Measurements from ENCODE around the gene PEF1.

DNA sequence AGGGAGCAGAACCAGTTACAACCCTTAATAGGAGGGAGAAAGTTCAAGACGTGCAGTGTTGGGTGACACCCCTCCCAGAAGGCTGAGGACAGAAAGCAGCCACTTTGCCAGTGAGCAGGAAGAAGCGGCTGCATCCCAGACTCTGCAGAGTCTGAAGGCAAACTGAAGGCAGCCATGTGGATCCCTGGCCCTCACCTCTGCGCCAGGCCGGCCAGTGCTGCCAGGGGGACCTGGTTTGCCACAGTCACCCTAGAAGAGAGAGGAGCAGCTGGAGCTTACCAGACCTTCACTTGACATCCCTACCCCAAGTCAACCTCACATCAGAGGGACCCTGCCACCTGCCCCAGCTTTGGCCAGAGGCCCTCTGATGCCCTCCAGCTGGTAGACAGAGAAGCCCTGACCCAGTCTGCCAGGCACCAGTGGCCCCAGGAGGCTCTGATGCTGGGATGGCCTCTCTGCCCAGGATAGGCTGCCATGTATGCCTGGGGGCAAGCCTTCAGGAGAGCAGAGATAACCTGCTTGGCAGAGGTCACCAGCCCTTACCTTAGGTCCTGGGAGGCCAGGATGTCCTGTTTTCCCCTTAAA lies 16.3 kb upstream of the PEF1 start:
- TF ChIP-seq RARB (CRISPR knock-in tag; IDR thresholded peaks at IDR 0.05) (no peak), PPARA (CRISPR knock-in tag; IDR thresholded peaks at IDR 0.05; ENCODE audit: borderline replicate concordance) (no peak), ZNF8 (CRISPR knock-in tag; IDR thresholded peaks at IDR 0.05) (no peak), TOX (CRISPR knock-in tag; IDR thresholded peaks at IDR 0.05; ENCODE audit: borderline replicate concordance) (no peak), OSR1 (CRISPR knock-in tag; IDR thresholded peaks at IDR 0.05) (no peak), BACH2 (CRISPR knock-in tag; IDR thresholded peaks at IDR 0.05; ENCODE audit: borderline replicate concordance) (no peak), SNAI2 (CRISPR knock-in tag; IDR thresholded peaks at IDR 0.05) (no peak), ZFP30 (CRISPR knock-in tag; IDR thresholded peaks at IDR 0.05) (no peak), ARNTL (CRISPR knock-in tag; IDR thresholded peaks at IDR 0.05; ENCODE audit: borderline replicate concordance, low read depth) (no peak), POU6F1 (CRISPR knock-in tag; IDR thresholded peaks at IDR 0.05; ENCODE audit: borderline replicate concordance, low read depth) (no peak), ZNF565 (CRISPR knock-in tag; conservative IDR thresholded peaks at IDR 0.05; ENCODE audit: low read depth) (no peak)
- TF ChIP-seq, protein P1, sequence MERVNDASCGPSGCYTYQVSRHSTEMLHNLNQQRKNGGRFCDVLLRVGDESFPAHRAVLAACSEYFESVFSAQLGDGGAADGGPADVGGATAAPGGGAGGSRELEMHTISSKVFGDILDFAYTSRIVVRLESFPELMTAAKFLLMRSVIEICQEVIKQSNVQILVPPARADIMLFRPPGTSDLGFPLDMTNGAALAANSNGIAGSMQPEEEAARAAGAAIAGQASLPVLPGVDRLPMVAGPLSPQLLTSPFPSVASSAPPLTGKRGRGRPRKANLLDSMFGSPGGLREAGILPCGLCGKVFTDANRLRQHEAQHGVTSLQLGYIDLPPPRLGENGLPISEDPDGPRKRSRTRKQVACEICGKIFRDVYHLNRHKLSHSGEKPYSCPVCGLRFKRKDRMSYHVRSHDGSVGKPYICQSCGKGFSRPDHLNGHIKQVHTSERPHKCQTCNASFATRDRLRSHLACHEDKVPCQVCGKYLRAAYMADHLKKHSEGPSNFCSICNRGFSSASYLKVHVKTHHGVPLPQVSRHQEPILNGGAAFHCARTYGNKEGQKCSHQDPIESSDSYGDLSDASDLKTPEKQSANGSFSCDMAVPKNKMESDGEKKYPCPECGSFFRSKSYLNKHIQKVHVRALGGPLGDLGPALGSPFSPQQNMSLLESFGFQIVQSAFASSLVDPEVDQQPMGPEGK (CRISPR knock-in tag; IDR thresholded peaks at IDR 0.05; ENCODE audit: borderline replicate concordance): no peak
- TF ChIP-seq, protein P2, sequence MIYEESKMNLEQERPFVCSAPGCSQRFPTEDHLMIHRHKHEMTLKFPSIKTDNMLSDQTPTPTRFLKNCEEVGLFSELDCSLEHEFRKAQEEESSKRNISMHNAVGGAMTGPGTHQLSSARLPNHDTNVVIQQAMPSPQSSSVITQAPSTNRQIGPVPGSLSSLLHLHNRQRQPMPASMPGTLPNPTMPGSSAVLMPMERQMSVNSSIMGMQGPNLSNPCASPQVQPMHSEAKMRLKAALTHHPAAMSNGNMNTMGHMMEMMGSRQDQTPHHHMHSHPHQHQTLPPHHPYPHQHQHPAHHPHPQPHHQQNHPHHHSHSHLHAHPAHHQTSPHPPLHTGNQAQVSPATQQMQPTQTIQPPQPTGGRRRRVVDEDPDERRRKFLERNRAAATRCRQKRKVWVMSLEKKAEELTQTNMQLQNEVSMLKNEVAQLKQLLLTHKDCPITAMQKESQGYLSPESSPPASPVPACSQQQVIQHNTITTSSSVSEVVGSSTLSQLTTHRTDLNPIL (CRISPR knock-in tag; IDR thresholded peaks at IDR 0.05; ENCODE audit: low read depth): no peak
- TF ChIP-seq, protein P3, sequence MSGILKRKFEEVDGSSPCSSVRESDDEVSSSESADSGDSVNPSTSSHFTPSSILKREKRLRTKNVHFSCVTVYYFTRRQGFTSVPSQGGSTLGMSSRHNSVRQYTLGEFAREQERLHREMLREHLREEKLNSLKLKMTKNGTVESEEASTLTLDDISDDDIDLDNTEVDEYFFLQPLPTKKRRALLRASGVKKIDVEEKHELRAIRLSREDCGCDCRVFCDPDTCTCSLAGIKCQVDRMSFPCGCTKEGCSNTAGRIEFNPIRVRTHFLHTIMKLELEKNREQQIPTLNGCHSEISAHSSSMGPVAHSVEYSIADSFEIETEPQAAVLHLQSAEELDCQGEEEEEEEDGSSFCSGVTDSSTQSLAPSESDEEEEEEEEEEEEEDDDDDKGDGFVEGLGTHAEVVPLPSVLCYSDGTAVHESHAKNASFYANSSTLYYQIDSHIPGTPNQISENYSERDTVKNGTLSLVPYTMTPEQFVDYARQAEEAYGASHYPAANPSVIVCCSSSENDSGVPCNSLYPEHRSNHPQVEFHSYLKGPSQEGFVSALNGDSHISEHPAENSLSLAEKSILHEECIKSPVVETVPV (CRISPR knock-in tag; IDR thresholded peaks at IDR 0.05): no peak

Measured in SK-N-SH treated with all-trans-retinoic acid at 6 μM for 48 hours (cell line).